ENCODE measurements around the gene RBM17.

The RBM17 gene

DNA sequence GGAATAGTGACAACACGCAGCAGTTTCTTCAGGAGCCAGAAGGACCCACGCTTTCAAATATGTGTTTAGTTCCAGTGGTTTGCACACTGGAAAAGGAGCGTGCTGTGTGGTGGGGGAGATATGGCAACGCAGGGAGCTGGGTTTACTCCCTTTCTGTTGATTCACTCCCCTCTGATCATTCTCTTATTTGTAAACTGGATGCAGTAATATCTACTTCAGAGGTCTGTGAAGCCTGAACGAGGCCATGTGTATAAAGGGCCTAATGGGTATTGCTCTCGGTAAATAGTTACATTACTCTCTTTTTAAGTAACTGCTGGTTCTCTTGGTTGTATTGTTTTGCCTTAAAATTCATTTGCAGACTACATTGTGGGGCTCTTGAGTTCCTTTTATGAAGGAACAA, 19.2 kb downstream of the RBM17 start:
- DNase-seq (ENCODE audit: low read depth) = no peak
- H3K4me3 ChIP-seq (ENCODE audit: low read length) = no peak overlapping the region
- TF ChIP-seq CTCF (conservative IDR thresholded peaks at IDR 0.05; ENCODE audit: low read depth, low read length) = no peak

GRCh38 chr10:6108631-6109443, 20.0 kb downstream of the RBM17 start:
- TF ChIP-seq CTCF (conservative IDR thresholded peaks at IDR 0.05; ENCODE audit: low read depth, low read length) = peak; percentile 61
- no peak for DNase-seq (ENCODE audit: low read depth)
- H3K4me3 ChIP-seq (ENCODE audit: low read length) = no peak overlapping the region

DNA sequence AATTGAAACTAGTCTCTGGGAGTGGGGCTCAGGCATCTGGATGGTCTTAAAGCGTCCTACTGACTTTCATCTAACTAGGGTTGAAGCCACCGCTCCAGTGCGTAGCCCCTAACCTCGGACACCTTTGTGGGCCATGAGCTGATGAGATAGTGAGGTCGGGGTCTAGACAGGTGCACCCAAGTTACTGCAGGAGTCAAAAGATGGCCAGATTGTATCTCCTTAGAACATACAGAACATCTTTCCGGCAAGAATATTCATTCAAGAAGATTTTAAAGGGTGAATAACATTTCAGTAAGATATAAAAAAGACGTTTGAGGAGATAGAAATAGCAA, 20.6 kb downstream of the RBM17 start:
- no peak for DNase-seq (ENCODE audit: low read depth)
- no peak for TF ChIP-seq CTCF (conservative IDR thresholded peaks at IDR 0.05; ENCODE audit: low read depth, low read length)
- H3K4me3 ChIP-seq (ENCODE audit: low read length) = no peak overlapping the region

DNA sequence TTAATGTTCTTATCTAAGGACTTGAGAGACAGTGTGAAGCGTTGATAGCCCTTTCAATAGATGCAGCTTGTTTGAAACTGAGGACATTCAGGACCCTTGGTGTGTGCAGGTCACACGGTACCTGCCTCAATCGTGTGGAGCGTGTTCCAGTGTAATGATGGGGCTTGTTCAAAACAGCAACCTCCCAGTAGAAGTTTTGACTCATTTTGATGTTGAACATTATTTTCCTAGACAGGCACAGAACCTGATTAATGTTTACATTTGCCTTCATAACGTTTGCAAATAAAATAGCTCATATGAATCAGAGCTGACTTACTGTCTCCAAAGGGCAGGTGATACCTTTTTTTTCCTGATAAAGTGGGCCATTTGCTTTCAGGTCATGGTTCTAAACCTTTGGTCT, 21.3 kb downstream of the RBM17 start:
- H3K4me3 ChIP-seq (ENCODE audit: low read length) = no peak overlapping the region
- no peak for TF ChIP-seq CTCF (conservative IDR thresholded peaks at IDR 0.05; ENCODE audit: low read depth, low read length)
- DNase-seq (ENCODE audit: low read depth) = no peak

GRCh38 chr10:6112893-6113292, 24.1 kb downstream of the RBM17 start:
- no peak overlapping the region for H3K4me3 ChIP-seq (ENCODE audit: low read length)
- DNase-seq (ENCODE audit: low read depth) = no peak
- TF ChIP-seq CTCF (conservative IDR thresholded peaks at IDR 0.05; ENCODE audit: low read depth, low read length) = no peak

DNA sequence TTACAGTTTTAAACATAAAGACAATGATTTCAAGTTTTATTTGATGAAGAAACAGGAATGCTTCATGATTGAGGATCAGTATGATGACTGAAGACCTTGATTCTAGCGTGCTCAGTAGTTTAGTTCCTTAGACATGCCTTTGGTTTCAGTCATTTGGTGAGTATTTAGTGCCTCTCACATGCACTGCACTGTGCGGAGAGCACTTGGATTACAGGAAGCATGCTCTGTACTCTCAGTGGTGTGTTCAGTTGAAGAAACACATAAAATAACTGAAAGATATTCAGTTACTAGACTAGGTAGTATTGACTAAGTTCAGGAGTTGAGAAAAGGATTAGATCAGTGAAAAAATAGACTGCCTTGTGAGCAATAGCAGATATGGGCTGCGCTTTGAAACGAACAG, 25.5 kb downstream of the RBM17 start:
- no peak for TF ChIP-seq CTCF (conservative IDR thresholded peaks at IDR 0.05; ENCODE audit: low read depth, low read length)
- no peak overlapping the region for H3K4me3 ChIP-seq (ENCODE audit: low read length)
- no peak for DNase-seq (ENCODE audit: low read depth)

- DNase-seq (ENCODE audit: low read depth) = peak; percentile 63
- no peak overlapping the region for H3K4me3 ChIP-seq (ENCODE audit: low read length)
- TF ChIP-seq CTCF (conservative IDR thresholded peaks at IDR 0.05; ENCODE audit: low read depth, low read length) = peak; percentile 21
These were observed 26.0 kb downstream of the RBM17 start for GRCh38 chr10:6114805-6115341.

Data from retinal pigment epithelial cell (primary cell).